Stimulated activated CD8-positive, alpha-beta memory T cell treated with anti-CD3 and anti-CD28 coated beads, Interleukin-12 subunit alpha, Interleukin-12 subunit beta, amount 100 ng/mL, for 1 hour (primary cell): ENCODE results near the gene TBKBP1.
"Not testable (repeated sequence)": the region's sequence is repeated elsewhere in the genome, so short reads cannot be mapped to it uniquely, and the experiment has no call there.

Experiments used
- DNase-seq: peaks from one replicate; pipeline ENCODE4 v3.0.0-alpha.2; 2020; ENCODE audit warnings: low read depth

TBKBP1 gene

DNA sequence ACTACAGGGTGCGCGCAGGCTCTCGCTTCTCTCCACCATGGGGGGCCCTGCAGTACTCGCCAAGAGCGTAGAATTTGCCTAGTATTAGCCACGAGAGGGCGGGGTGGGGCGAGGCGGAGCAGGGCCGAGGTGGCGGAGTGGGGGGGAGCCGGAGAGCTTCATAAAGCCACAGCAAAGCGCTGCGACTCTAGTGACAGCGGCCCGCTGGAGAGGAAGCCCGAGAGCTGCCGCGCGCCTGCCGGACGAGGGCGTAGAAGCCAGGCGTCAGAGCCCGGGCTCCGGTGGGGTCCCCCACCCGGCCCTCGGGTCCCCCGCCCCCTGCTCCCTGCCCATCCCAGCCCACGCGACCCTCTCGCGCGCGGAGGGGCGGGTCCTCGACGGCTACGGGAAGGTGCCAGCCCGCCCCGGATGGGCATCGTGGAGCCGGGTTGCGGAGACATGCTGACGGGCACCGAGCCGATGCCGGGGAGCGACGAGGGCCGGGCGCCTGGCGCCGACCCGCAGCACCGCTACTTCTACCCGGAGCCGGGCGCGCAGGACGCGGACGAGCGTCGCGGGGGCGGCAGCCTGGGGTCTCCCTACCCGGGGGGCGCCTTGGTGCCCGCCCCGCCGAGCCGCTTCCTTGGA lies 39.2 kb downstream of the TBKBP1 start, which contains the start of gene TBX21:
TSS of gene TBX21 (plus strand) at position 190 of the 627 bp plus-strand sequence. CDS start at position 409, 219 bp downstream.
- peak; percentile 79 for DNase-seq

GRCh38 chr17:47733674-47734410 lies 39.9 kb downstream of the TBKBP1 start:
- no peak for DNase-seq

DNA sequence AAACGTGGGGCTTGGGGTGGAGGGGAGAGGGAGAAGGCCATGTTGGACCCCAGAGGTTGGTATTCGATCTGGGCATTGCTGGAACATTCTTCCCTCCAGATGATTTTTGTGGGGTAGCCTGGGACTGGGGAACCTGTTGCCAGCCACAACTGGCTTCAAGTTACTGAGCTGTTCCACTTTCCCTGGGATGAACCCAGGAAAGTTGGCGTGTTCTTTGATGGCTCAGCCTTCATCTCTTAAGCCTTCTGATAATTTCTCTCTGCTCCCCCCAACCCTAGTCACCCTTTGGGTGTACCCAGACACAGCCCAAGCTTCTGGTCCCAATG lies 41.1 kb downstream of the TBKBP1 start:
- no peak for DNase-seq

DNA sequence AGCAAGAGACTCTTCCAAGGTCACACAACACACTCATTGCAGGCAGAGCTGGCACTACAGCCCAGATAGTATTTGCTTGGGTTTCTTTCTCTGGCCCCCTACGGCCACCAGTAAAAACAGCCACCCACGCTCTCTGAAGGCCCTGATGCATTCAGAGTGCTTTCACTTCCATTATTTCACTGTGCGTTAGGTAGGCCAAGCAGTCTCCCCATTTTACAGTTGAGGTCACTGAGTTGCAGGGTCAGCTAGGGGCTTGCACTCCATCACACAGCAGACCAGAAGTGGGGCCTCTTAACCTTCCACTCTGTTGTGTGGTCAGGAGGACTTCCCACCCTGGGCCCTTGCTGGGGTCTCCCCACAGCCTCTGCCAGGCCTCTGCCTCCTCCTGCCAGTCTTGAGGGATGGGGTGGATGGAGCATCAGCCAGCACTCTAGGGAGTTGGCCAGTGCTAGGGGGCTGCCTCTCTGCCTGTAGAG lies 41.6 kb downstream of the TBKBP1 start:
- no peak for DNase-seq

- no peak for DNase-seq
Measured at GRCh38 chr17:47736501-47737495, 42.8 kb downstream of the TBKBP1 start.

- no peak for DNase-seq
Measured at GRCh38 chr17:47738178-47738577, 44.2 kb downstream of the TBKBP1 start.

DNA sequence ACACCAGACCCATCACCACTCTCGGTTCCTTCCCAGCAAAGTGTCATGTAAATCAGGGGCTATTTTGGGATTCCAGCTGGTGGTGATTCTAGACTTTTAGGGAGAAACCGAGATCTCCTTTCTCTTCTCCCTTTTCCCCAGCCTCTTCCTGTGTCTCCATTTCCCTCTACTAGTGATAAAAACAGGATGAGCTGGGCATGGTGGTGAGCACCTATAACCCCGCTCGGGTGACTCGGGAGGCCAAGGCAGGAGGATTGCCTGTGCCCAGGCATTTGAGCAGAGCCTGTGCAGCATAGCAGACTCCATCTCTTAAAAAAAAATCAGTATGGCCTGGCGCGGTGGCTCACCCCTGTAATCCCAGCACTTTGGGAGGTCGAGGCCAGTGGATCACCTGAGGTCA lies 45.2 kb downstream of the TBKBP1 start:
- no peak for DNase-seq

- not testable (repeated sequence) for DNase-seq
Measured at GRCh38 chr17:47739945-47740344, 46.0 kb downstream of the TBKBP1 start.

GRCh38 chr17:47741109-47741792 lies 47.3 kb downstream of the TBKBP1 start:
- DNase-seq = no peak

DNA sequence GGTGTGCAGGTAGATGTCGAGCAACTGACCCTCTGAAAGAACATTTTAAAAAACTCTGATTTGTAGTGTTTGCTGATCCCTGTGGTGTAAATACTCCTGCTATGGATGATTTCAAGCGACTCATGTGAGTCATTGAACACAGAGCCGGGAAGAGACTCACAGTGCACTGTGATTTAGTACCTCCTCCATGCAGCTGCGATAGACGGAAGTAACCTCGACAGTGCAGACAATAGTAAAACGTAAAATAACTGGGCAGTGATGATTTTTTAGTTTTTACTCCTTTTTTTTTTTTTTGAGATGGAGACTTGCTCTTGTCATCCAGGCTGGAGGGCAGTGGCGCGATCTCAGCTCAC lies 47.8 kb downstream of the TBKBP1 start:
- DNase-seq = no peak

- no peak for DNase-seq
Measured at GRCh38 chr17:47742319-47743181, 48.6 kb downstream of the TBKBP1 start.

GRCh38 chr17:47744168-47745036 lies 50.4 kb downstream of the TBKBP1 start:
- DNase-seq = no peak

GRCh38 chr17:47745037-47745380 lies 51.0 kb downstream of the TBKBP1 start:
- no peak for DNase-seq

DNA sequence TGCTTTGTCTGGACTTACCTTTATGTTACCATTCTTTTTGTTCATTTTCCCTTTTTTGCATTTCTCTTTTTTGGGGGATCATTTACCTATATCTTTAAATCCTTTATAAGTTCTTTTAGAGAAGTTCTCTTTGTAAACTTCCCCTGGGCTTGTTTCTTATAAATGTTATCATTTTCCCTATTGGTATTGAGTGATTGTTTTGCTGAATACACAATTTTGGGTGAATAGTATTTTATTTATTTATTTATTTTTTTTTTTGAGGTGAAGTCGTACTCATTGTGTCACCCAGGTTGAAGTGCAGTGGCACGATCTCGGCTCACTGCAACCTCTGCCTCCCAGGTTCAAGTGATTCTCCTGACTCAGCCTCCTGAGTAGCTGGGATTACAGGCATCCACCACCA lies 57.5 kb downstream of the TBKBP1 start:
- DNase-seq = no peak

GRCh38 chr17:47757386-47757785 lies 63.4 kb downstream of the TBKBP1 start:
- no peak for DNase-seq

DNA sequence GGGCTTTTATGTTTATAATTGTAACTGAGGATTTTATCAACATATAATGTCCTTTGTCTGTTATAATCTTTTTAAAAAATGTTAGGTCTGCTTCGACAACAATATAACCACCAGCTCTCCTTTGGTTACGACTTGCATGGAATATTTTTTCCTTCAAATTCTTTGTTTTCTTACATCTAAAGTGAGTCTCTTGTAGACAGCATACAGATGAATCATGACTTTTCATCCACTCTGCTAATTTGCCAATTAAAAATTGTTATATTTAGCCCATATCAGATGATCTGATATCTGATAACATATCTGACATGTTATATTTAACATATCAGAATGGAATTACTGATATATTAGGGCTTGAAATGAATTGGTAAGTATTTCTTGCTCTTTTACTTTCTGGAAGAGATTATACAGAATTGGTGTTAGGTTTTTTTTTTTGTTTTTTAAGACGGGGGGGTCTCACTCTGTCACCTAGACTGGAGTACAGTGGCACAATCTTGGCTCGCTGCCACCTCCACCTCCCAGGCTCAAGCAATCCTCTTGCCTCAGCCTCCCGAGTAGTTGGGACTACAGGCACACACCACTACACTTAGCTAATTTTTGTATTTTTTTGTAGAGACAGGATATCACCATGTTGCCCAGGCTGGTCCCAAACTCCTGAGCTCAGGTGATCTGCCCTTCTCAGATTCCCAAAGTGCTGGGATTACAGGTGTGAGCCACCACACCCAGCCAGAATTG lies 66.6 kb downstream of the TBKBP1 start:
- DNase-seq = no peak
